H1 (cell line): ENCODE measurements around the gene OBI1. TPM values are rescaled to one million over a fixed set of nuclear protein-coding genes. Genes with fewer than 3 reads are reported as not detected.
A peak's percentile ranks its signal among the peaks of the same experiment; 100 is the strongest.

Source experiments
- RNF2 ChIP-seq: fragments of 200-900, 300-1000 bp; sonication (generic); IDR thresholded peaks from 2 replicates; pipeline ENCODE4 v1.7.1; 2016; ENCODE audit warnings: borderline replicate concordance, low read depth, mild to moderate bottlenecking, antibody characterized with exemption, low read length; ENCODE audit not compliant: poor library complexity, severe bottlenecking; ENCODE audit errors: missing control alignments
- USF2 ChIP-seq: IDR thresholded peaks from 2 replicates; pipeline ENCODE4 v1.6.1; 2011; ENCODE audit warnings: low read length, improper control_type of control experiment
- polyA plus RNA-seq, 7 experiments: library from polyadenylated mRNA; depleted of rRNA in 3 of 7; stranded (reverse) in 5 of 7; unstranded in 2 of 7; fragments of >200 nt in 5 of 7; fragments of 200-250 nt in 2 of 7; gene quantifications; 1 replicate in 5 of 7; 2 replicates in 1 of 7; 4 replicates in 1 of 7; pipeline versions ENCODE4 v1.2.1 to v1.2.3, GENCODE V29; 2011 to 2013; ENCODE audit warnings: missing spikeins in 2 of 7, mixed read lengths in 2 of 7
- total RNA-seq: library from RNA; stranded (reverse); fragmentation: NEBNext Ultra II Directional; extraction: Animal tissue kit (Norgen Biotek cat#: 25700); gene quantifications from 2 replicates; pipeline ENCODE4 v1.2.1, GENCODE V29; 2021

OBI1 gene
- total and polyA plus RNA-seq, 2 of the 8 experiments (the other 6 are each of a cell fraction or from before 2014, with no cell fraction given), result 7.1 to 14.3 TPM

GRCh38 chr13:78602561-78603239 is 56.3 kb downstream of the OBI1 start (continued):
- no peak for TF ChIP-seq USF2
- TF ChIP-seq RNF2, result peak; percentile 99
